DND-41 (cell line): ENCODE data around the gene ORMDL2.

Experiments
- ATAC-seq: fragments of 200-7000 bp; cut with Tn5 transposase; 3 replicates; pipeline ENCODE4 v1.9.1; 2021; ENCODE audit warnings: low read depth; ENCODE audit not compliant: insufficient read depth
- DNase-seq: peaks from one replicate; pipeline ENCODE4 v3.0.0-alpha.2; 2020
- H2AFZ ChIP-seq: 2 replicates; pipeline ENCODE4 v1.6.0; 2012; ENCODE audit warnings: low read depth, low read length
- H3K27ac ChIP-seq: 2 replicates; pipeline ENCODE4 v1.5.1; 2012; ENCODE audit warnings: low read length, inconsistent platforms
- H3K27me3 ChIP-seq: fragments of 200-600 bp; sonication (generic); 2 replicates; pipeline ENCODE4 v1.6.0; 2012; ENCODE audit warnings: low read length, mild to moderate bottlenecking, inconsistent platforms; ENCODE audit not compliant: insufficient read depth, poor library complexity
- H3K36me3 ChIP-seq: 2 replicates; pipeline ENCODE4 v1.5.1; 2012; ENCODE audit warnings: low read length, inconsistent platforms; ENCODE audit not compliant: insufficient read depth
- H3K4me1 ChIP-seq: 2 replicates; pipeline ENCODE4 v1.5.1; 2012; ENCODE audit warnings: mild to moderate bottlenecking, low read length; ENCODE audit not compliant: insufficient read depth
- H3K4me2 ChIP-seq: 2 replicates; pipeline ENCODE4 v1.6.0; 2012; ENCODE audit warnings: mild to moderate bottlenecking, moderate library complexity, low read length, inconsistent platforms; ENCODE audit not compliant: insufficient read depth
- H3K4me3 ChIP-seq, 2 experiments: fragments of 200-600 bp in 1 of 2; shearing (Covaris generic) in 1 of 2; 2 replicates each; pipeline ENCODE4 v1.5.1; 2012 to 2016; ENCODE audit warnings: inconsistent platforms in 2 of 2, low read length in 2 of 2, mild to moderate bottlenecking in 2 of 2, low read depth in 1 of 2, moderate library complexity in 1 of 2
- H3K79me2 ChIP-seq: 2 replicates; pipeline ENCODE4 v1.6.0; 2012; ENCODE audit warnings: low read length, inconsistent platforms; ENCODE audit not compliant: insufficient read depth
- H3K9ac ChIP-seq: 2 replicates; pipeline ENCODE4 v1.6.0; 2012; ENCODE audit warnings: low read depth, mild to moderate bottlenecking, inconsistent platforms, low read length, moderate library complexity
- H3K9me3 ChIP-seq: 2 replicates; pipeline ENCODE4 v1.5.1; 2012; ENCODE audit warnings: low read length, moderate library complexity, mild to moderate bottlenecking, inconsistent platforms; ENCODE audit not compliant: insufficient read depth, severe bottlenecking
- H4K20me1 ChIP-seq: 2 replicates; pipeline ENCODE4 v1.6.0; 2012; ENCODE audit warnings: low read length; ENCODE audit not compliant: insufficient read depth
- CTCF ChIP-seq: IDR thresholded peaks from 2 replicates; pipeline ENCODE4 v1.5.1; 2012; ENCODE audit warnings: borderline replicate concordance, low read length, moderate library complexity, mild to moderate bottlenecking; ENCODE audit not compliant: poor library complexity, severe bottlenecking; ENCODE audit errors: extremely low read depth
- EZH2 ChIP-seq: IDR thresholded peaks from 3 replicates; pipeline ENCODE4 v1.6.1; 2012; ENCODE audit warnings: borderline replicate concordance, low read depth, mild to moderate bottlenecking, moderate library complexity, low read length, inconsistent platforms; ENCODE audit not compliant: severe bottlenecking

ORMDL2 gene

DNA sequence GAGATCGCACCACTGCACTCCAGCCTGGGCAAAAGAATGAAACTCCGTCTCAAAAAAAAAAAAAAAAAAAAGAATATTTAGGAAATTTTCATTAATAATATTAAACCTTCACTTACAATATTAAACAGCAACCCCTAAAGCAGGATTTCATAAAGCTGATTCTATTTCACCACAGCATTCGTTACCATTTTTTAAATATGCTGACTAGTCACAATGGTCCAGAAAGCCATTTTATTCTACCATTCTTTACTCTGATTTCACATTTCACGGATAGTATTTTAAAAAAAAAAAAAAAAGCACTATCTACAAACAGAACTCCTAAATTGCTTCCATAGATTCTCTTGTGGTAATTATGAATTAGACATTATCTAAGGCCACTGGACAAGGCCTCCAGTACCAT lies 27.9 kb upstream of the ORMDL2 start:
- TF ChIP-seq EZH2 (no peak), CTCF (no peak)
- Histone ChIP-seq H3K79me2 (peaks cover 5% of the 10 kb centered on the region; the same call in 1 of the 2 replicates), H3K4me1 (no peaks in the 10 kb centered on the region), H2AFZ (no peak overlapping the region), H3K27ac (no peak overlapping the region), H3K36me3 (peaks cover 85% of the 10 kb centered on the region), H3K27me3 (no peaks in the 10 kb centered on the region), H3K9ac (no peak overlapping the region), H4K20me1 (no peaks in the 10 kb centered on the region; the same call in none of the 2 replicates), H3K4me3 (no peak overlapping the region), H3K4me2 (no peak overlapping the region), H3K9me3 (no peaks in the 10 kb centered on the region)
- no peak for DNase-seq
- no peak for ATAC-seq

DNA sequence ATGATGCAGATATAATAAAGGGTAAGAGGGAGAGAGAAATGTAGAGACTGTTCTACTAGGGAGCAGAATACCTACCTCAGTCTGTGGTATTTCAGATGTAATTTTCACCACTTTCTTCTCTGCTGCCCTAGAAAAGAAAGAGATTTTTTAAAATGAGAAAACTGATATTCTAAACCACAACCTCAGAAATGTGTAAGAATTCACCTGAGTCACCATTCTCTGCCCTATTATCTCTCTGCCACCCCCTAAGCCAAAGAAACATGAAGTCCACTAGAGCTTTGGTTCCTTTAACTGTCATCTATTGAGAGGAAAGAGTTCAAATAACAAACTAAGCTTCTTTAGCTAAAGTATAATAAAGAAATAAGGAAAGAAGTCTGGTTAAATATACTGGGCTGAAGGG lies 21.9 kb upstream of the ORMDL2 start:
- Histone ChIP-seq H3K36me3 (peaks cover 89% of the 10 kb centered on the region), H3K27me3 (no peaks in the 10 kb centered on the region), H3K4me2 (no peak overlapping the region), H4K20me1 (peaks cover 6% of the 10 kb centered on the region), H3K27ac (no peak overlapping the region), H2AFZ (no peak overlapping the region), H3K9me3 (no peaks in the 10 kb centered on the region), H3K9ac (no peak overlapping the region), H3K4me3 (no peak overlapping the region), H3K4me1 (no peaks in the 10 kb centered on the region), H3K79me2 (peaks cover 27% of the 10 kb centered on the region)
- ATAC-seq (no peak), DNase-seq (no peak)
- no peak for TF ChIP-seq CTCF
- TF ChIP-seq EZH2: no peak

- Histone ChIP-seq H3K4me1 (no peaks in the 10 kb centered on the region), H4K20me1 (peaks cover 6% of the 10 kb centered on the region), H3K4me3 (no peak overlapping the region), H3K36me3 (peaks cover 93% of the 10 kb centered on the region), H3K27ac (no peak overlapping the region), H3K9ac (no peak overlapping the region), H3K27me3 (no peaks in the 10 kb centered on the region), H3K4me2 (no peak overlapping the region), H3K79me2 (peaks cover 35% of the 10 kb centered on the region), H3K9me3 (no peaks in the 10 kb centered on the region), H2AFZ (no peak overlapping the region)
- DNase-seq (peak; percentile 33), ATAC-seq (peak; percentile 72)
- TF ChIP-seq EZH2: no peak
- peak; percentile 71 for TF ChIP-seq CTCF
Measured at GRCh38 chr12:55797068-55797467, 20.8 kb upstream of the ORMDL2 start.

DNA sequence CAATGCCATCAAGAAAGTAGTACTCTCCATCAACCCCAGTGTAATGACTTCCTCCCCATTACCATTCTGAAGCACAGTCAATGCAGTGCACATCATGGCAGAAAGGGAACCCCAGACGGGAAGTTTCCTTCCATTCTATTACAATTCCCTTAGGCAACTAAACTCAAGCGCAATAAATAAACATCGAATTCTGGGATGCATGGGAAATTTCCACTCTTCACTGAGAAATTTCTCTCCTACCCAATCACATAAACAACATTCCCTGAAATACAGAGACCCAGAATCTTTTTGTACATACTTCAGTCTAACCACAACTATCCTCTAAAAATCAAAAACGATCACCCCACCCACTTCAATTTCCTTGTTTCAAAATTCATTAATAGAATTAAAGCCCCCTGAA lies 20.3 kb upstream of the ORMDL2 start:
- Histone ChIP-seq H3K27me3 (no peaks in the 10 kb centered on the region), H3K79me2 (peaks cover 36% of the 10 kb centered on the region), H3K4me1 (no peaks in the 10 kb centered on the region), H3K4me2 (no peak overlapping the region), H3K9ac (no peak overlapping the region), H3K36me3 (peaks cover 92% of the 10 kb centered on the region), H2AFZ (no peak overlapping the region), H3K4me3 (no peak overlapping the region), H3K27ac (no peak overlapping the region), H4K20me1 (peaks cover 6% of the 10 kb centered on the region), H3K9me3 (no peaks in the 10 kb centered on the region)
- ATAC-seq: no peak
- DNase-seq: no peak
- TF ChIP-seq CTCF (no peak), EZH2 (no peak)
